IPS-20b (cell line): ENCODE results near the gene LBX2.
A peak's percentile ranks its signal among the peaks of the same experiment; 100 is the strongest.

ENCODE experiments used
- H3K27ac ChIP-seq: one replicate; pipeline ENCODE4 v1.5.1; 2013; ENCODE audit warnings: low read length
- H3K27me3 ChIP-seq: 2 replicates; pipeline ENCODE4 v1.6.1; 2013; ENCODE audit warnings: mild to moderate bottlenecking, low read length, inconsistent platforms; ENCODE audit not compliant: insufficient read depth
- H3K36me3 ChIP-seq: 2 replicates; pipeline ENCODE4 v1.6.1; 2013; ENCODE audit warnings: low read depth, mild to moderate bottlenecking, inconsistent platforms, low read length, moderate library complexity; ENCODE audit not compliant: insufficient read depth
- H3K4me1 ChIP-seq: 2 replicates; pipeline ENCODE4 v1.6.1; 2013; ENCODE audit warnings: mild to moderate bottlenecking, control low read depth, inconsistent platforms, low read length, moderate library complexity; ENCODE audit not compliant: insufficient read depth
- H3K4me3 ChIP-seq: 2 replicates; pipeline ENCODE4 v1.5.1; 2013; ENCODE audit warnings: mild to moderate bottlenecking, low read length, inconsistent platforms
- H3K9ac ChIP-seq: 2 replicates; pipeline ENCODE4 v1.6.1; 2013; ENCODE audit warnings: low read depth, mild to moderate bottlenecking, inconsistent platforms, low read length, moderate library complexity
- H3K9me3 ChIP-seq: 2 replicates; pipeline ENCODE4 v1.6.1; 2013; ENCODE audit warnings: mild to moderate bottlenecking, low read depth, low read length, inconsistent platforms; ENCODE audit not compliant: insufficient read depth

LBX2 gene, protein sequence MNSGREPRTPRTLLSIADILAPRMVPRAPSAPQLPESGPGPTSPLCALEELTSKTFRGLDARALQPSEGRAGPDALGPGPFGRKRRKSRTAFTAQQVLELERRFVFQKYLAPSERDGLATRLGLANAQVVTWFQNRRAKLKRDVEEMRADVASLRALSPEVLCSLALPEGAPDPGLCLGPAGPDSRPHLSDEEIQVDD

DNA sequence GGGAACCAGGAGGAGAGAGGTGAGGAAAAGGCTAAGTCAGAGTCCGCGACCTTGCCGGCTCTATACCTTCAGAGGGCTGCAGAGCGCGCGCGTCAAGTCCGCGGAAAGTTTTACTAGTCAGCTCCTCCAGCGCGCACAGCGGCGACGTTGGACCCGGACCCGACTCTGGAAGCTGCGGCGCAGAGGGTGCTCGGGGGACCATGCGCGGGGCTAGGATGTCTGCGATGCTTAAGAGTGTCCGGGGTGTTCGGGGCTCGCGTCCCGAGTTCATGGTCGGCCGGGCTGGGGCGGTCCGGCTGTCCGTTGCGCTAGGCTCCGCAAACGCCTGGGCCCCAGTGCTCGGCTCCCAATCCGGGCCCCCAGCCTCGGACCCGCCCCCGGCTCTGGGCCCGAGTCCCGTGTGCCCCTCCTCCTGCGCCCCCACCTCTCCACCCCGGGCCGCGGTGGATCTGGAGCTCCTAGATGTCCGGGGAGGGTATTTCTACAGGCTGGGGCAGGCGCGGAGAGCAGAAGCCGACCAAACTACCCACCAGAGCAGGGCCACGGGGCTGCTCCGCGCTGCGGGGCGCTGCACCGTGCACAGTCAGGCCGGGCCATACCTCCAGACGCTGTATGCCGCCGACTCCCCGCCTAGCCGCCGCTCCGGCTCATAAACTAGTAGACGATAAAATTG lies at the start of gene LBX2:
TSS of gene LBX2 (minus strand) at position 337 of the 673 bp plus-strand sequence. CDS start at position 271, 66 bp downstream.
- peaks cover 1% of the 10 kb centered on the region; the same call in 1 of the 2 replicates for H3K36me3 ChIP-seq
- no peak within 1 kb of the TSS for H3K27ac ChIP-seq
- peaks cover 100% of the 10 kb centered on the region for H3K27me3 ChIP-seq
- peaks cover 3% of the 10 kb centered on the region; the same call in 1 of the 2 replicates for H3K9me3 ChIP-seq
- 0 out of 2 replicates have a peak within 1 kb of the TSS, but pooled peaks have one; percentile 6 for H3K9ac ChIP-seq
- H3K4me1 ChIP-seq: peaks cover 5% of the 10 kb centered on the region; the same call in 1 of the 2 replicates
- peak within 1 kb of the TSS; percentile 66 for H3K4me3 ChIP-seq

DNA sequence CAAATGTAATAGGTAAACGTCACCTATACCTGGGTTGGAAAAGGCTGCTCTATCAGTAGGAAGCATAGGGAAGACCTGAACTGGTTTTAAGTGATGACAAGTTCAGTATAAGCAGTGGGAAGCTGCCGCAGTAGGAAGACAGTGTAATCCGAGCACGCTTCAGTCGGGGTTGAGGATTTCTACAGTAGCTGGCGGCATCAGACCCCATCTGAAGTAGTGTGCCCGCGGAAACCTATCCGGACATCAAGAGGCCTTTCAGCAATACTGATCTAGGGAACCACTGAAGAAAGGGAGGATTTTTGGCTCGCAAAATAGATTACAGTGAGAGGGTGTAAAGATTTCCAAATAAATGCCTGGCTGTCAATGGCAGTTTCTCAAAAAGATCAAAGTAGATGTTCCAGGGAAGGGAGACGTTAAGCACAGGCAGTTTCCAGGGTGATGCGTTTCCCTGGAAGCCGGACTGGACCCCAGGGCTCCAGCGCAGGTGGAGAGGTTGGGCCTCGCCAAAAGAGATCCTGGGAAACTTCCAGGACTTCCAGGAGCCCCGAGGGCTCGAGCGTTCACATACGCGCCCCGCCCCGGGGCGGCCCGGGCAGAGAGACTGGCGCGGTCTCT lies 49.0 kb upstream of the LBX2 start:
- H3K9me3 ChIP-seq: no peaks in the 10 kb centered on the region
- H3K36me3 ChIP-seq: no peaks in the 10 kb centered on the region
- peak overlapping the region; percentile 73 for H3K4me3 ChIP-seq
- H3K27me3 ChIP-seq: peaks cover 65% of the 10 kb centered on the region
- H3K4me1 ChIP-seq: peaks cover 18% of the 10 kb centered on the region
- peak overlapping the region; percentile 83; the same call in 1 of the 2 replicates for H3K9ac ChIP-seq
- H3K27ac ChIP-seq: no peak overlapping the region

DNA sequence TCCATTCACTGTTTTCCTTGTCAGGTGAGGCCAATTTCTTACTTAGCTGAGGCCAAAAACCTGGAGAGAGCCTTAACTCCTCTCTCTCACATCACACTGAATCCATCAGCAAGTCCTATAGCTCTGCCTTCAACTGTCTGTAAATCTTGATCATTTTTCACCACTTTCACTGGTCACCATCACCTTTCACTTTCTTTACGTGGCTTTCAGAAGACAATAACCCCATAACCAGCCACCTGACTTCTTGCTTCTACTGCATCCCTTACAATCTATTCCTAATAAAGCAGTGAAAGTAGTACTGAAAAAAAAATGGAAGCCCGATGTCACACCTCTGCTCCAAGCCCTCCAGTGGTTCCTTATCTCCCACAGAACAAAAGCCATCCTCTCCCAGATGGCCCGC lies 46.6 kb upstream of the LBX2 start:
- H3K27ac ChIP-seq: no peak overlapping the region
- H3K27me3 ChIP-seq: peaks cover 41% of the 10 kb centered on the region

DNA sequence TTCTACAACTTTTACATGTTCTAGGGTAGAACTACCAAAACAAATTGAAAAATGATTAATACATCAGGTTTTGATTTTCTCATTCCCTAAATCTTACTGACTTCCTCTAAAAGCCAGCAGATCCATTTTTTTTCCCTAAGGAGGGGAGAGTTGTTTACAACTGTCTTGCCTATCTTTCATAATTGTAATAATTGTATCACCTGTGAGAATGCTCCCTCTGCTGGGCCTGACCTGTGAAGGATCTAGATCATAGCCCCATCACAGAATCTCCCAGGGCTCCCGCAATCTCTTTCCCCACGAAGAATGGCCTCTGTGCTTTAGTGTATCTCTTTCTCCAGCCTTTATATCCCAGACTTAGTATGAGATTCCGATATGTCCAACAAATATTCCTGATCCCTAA lies 45.2 kb upstream of the LBX2 start:
- H3K4me1 ChIP-seq: peaks cover 4% of the 10 kb centered on the region
- H3K9ac ChIP-seq: no peak overlapping the region
- no peaks in the 10 kb centered on the region for H3K36me3 ChIP-seq
- H3K4me3 ChIP-seq: no peak overlapping the region
- no peak overlapping the region for H3K27ac ChIP-seq
- no peaks in the 10 kb centered on the region for H3K9me3 ChIP-seq
- H3K27me3 ChIP-seq: peaks cover 28% of the 10 kb centered on the region

More for the DNA sequence above, 46.6 kb upstream of the LBX2 start:
- no peaks in the 10 kb centered on the region for H3K9me3 ChIP-seq
- peaks cover 13% of the 10 kb centered on the region for H3K4me1 ChIP-seq
- no peak overlapping the region for H3K9ac ChIP-seq
- H3K36me3 ChIP-seq: no peaks in the 10 kb centered on the region
- no peak overlapping the region for H3K4me3 ChIP-seq

DNA sequence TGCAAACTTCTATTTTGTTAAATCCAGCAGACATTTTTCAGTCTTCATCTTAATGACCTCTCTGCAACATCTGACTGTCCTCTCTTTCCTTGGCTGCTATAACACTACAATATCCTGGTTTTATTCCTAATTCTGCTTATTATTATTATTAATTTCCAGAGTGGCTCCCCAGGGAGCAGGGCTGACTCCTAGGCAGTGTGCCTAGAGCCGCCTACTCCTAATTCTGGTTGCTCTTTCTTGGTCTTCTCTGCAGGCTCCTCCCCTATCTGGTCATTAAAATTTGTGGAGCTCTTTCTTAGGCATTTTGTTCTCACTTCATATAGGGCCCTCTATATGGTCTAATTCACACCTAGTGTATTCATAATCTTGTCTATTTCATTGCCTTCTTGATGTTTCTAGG lies 43.6 kb upstream of the LBX2 start:
- Histone ChIP-seq H3K27ac (no peak overlapping the region), H3K9ac (no peak overlapping the region), H3K4me1 (no peaks in the 10 kb centered on the region), H3K27me3 (peaks cover 11% of the 10 kb centered on the region), H3K4me3 (no peak overlapping the region), H3K9me3 (no peaks in the 10 kb centered on the region), H3K36me3 (no peaks in the 10 kb centered on the region)

DNA sequence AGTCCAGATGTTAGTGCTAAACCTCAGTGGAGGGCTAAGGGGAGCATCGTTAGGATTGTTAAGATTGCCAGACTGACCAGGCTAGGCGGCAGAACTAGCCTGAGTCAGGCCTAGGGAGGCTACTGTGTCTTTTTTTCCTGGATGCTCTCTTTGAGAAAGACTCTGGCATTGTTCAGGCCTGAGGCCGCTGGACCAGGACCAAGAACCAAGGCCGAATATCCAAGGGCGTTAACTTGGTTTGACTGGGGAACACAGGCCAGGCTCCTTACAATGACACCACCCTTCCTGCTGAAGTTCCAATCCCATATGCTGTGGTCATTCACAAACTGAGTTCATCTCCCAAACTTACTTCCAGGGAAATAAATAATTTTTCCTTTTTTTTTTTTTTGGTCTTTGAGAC lies 40.9 kb upstream of the LBX2 start:
- no peaks in the 10 kb centered on the region for H3K9me3 ChIP-seq
- H3K4me3 ChIP-seq: no peak overlapping the region
- H3K27me3 ChIP-seq: no peaks in the 10 kb centered on the region
- H3K27ac ChIP-seq: no peak overlapping the region
- no peak overlapping the region for H3K9ac ChIP-seq
- H3K4me1 ChIP-seq: no peaks in the 10 kb centered on the region
- no peaks in the 10 kb centered on the region for H3K36me3 ChIP-seq

DNA sequence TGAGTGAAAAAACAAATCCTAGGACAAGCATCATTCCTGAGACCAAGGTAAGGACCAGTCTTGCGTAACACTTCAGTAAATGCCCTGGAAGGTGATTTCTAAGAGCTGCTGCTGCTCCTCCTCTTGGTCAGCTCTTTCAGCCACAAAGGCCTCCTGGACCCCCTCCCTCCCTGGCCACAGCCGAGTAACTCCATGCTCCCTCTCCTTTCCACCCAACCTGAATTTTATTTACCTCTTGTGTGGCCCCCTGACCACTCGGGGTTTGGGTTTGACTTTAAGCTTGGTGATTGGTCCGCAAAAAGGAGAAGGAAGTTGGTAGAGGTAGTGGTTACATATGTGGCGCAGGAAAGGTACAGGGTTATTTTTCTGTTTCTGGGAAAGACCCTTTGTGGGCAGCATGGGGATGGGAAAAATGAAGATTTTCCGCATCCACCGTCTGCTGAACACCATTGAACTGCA lies 39.5 kb upstream of the LBX2 start:
- H3K27me3 ChIP-seq: no peaks in the 10 kb centered on the region
- no peak overlapping the region for H3K27ac ChIP-seq
- no peak overlapping the region for H3K4me3 ChIP-seq
- peaks cover 7% of the 10 kb centered on the region; the same call in 1 of the 2 replicates for H3K36me3 ChIP-seq
- H3K4me1 ChIP-seq: no peaks in the 10 kb centered on the region
- no peak overlapping the region for H3K9ac ChIP-seq
- no peaks in the 10 kb centered on the region for H3K9me3 ChIP-seq

DNA sequence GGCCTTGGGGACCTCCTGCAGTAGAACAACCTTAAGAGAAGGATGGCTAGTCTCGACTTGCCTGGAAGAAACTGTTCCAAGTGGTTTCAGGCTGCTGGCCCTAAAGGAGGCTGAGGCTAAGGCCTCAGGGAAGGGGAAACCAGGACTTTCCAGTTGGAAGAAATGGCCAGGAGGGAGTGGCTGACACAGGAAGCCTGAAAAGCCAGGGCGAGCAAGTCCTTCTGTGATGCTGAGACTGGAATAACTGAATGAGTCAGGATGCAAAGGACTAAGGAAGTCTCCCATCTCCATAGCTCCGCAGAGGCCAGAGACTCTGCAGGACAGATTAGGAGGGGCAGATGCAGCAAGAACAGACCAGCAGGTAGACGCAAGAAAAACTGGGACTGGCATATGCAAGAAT lies 37.7 kb upstream of the LBX2 start:
- Histone ChIP-seq H3K36me3 (peaks cover 25% of the 10 kb centered on the region), H3K9me3 (no peaks in the 10 kb centered on the region), H3K4me1 (no peaks in the 10 kb centered on the region), H3K27ac (no peak overlapping the region), H3K9ac (no peak overlapping the region), H3K4me3 (no peak overlapping the region), H3K27me3 (no peaks in the 10 kb centered on the region)

DNA sequence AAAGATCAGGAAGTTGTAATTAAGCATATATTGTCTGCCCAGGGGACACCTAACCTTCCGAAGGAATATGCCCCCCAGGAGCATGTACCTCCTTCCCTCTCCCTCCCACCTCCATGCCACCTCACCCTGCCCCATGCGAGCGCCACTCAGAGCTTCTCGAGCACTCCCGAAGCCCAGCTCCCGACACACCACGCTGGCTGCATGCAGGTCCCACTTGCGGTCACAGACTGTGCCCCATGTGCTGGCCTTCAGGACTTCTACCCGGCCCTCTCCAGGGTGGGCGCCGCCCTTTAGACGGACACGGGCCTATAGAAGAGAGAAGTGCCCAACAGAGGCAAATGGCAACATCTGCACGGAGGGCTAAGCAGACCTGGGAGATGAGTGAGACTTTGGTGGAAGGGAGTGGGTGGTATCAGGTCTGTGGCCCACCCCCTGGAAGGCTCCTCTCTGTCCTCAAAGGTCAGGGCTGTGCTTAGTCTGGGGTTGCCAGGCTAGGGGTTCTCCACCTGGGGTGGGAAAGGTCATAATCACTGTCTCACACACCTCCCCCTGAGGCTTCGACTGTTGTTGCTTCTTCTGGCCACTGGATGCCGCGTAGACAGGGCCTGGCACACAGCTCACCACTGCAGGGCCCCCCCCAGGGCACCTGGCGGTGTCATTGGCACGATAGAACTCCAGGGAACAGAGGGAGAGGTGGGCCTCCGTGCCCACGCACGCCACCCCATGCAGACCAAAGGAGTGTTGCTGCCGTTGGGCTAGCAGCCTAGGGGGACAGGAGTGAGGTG lies 37.0 kb upstream of the LBX2 start:
- H3K27ac ChIP-seq: no peak overlapping the region
- no peaks in the 10 kb centered on the region for H3K9me3 ChIP-seq
- H3K9ac ChIP-seq: no peak overlapping the region
- no peaks in the 10 kb centered on the region for H3K27me3 ChIP-seq
- no peak overlapping the region for H3K4me3 ChIP-seq
- H3K4me1 ChIP-seq: no peaks in the 10 kb centered on the region
- H3K36me3 ChIP-seq: peaks cover 33% of the 10 kb centered on the region

DNA sequence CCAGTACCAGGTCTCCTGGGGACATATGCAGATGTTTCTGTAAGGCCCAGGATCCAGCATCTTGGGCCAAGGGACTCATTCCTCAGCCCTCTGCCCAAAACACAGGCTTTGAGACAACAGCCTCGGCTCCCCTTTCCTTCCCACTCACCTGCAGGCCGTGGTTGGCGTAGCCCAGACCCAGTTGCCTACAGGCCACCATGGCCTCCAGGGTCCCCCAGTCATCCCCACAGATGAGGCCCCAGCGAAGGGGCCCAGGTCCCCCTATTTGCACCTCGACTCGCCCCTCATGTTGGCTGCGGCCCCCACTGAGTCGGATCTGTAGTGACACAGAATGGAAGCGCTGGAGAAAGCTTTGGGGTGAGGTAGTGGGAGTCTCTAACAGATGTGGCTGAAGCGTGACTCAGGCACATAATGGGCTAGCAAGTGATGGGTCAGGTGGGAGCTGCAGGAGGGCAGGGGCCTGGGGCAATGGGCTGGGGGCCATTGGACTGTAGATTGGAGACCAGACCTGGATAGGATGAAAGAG lies 36.1 kb upstream of the LBX2 start:
- Histone ChIP-seq H3K4me3 (no peak overlapping the region), H3K9me3 (no peaks in the 10 kb centered on the region), H3K36me3 (peaks cover 35% of the 10 kb centered on the region), H3K27ac (no peak overlapping the region), H3K27me3 (peaks cover 4% of the 10 kb centered on the region; the same call in 1 of the 2 replicates), H3K4me1 (no peaks in the 10 kb centered on the region), H3K9ac (no peak overlapping the region)

DNA sequence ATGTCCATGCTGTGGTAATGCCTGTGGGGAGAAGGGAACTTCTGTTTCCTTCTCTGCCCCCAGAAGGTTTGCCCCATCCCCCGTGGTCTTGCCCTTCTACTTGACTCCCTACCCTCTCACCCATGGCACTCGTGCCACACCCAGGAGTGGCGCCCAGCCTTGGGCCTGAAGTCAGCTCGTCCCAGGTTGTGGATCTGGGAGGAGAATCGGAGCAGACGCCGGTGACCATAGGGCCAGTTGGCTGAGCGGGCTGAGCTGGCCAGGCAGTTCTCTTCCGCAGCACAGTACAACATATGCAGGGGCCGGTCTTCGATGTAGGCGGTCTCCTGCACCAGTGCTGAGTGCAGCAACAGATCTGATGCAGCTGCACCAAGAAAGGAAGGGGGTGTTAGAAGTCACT lies 35.0 kb upstream of the LBX2 start:
- H3K4me3 ChIP-seq: no peak overlapping the region
- peaks cover 6% of the 10 kb centered on the region; the same call in 1 of the 2 replicates for H3K27me3 ChIP-seq
- H3K9me3 ChIP-seq: no peaks in the 10 kb centered on the region
- no peaks in the 10 kb centered on the region for H3K4me1 ChIP-seq
- no peak overlapping the region for H3K27ac ChIP-seq
- H3K36me3 ChIP-seq: peaks cover 35% of the 10 kb centered on the region
- no peak overlapping the region for H3K9ac ChIP-seq
